Stimulated activated naive CD8-positive, alpha-beta T cell treated with anti-CD3 and anti-CD28 coated beads, Interleukin-15, Interleukin-2, amounts not matched to agents 100 ng/mL and 50 ng/mL, for 24 hours (primary cell): ENCODE results near the gene ZNF536.

Experiments
- H3K27ac Mint-ChIP-seq: one replicate; pipeline ENCODE4 v1.8.0; 2021; ENCODE audit warnings: mild to moderate bottlenecking, mixed read lengths
- H3K27me3 Mint-ChIP-seq: one replicate; pipeline ENCODE4 v1.8.0; 2021; ENCODE audit warnings: mixed read lengths
- H3K36me3 Mint-ChIP-seq: one replicate; pipeline ENCODE4 v1.8.0; 2021; ENCODE audit warnings: low read depth, mixed read lengths
- H3K4me1 Mint-ChIP-seq: one replicate; pipeline ENCODE4 v1.8.0; 2021; ENCODE audit warnings: low read depth, mixed read lengths
- H3K4me3 Mint-ChIP-seq: one replicate; pipeline ENCODE4 v1.8.0; 2021; ENCODE audit warnings: mild to moderate bottlenecking, mixed read lengths
- H3K9me3 Mint-ChIP-seq: one replicate; pipeline ENCODE4 v1.8.0; 2021; ENCODE audit warnings: mixed read lengths

Gene ZNF536

GRCh38 chr19:30367006-30367405, 5.2 kb upstream of the ZNF536 start:
- peaks cover 3% of the 10 kb centered on the region for H3K27me3 Mint-ChIP-seq
- H3K27ac Mint-ChIP-seq: no peak overlapping the region

GRCh38 chr19:30367421-30367820, 4.8 kb upstream of the ZNF536 start:
- Mint-ChIP-seq H3K4me1 (no peaks in the 10 kb centered on the region), H3K36me3 (no peaks in the 10 kb centered on the region), H3K27me3 (peaks cover 5% of the 10 kb centered on the region), H3K27ac (no peak overlapping the region), H3K4me3 (no peak overlapping the region), H3K9me3 (no peaks in the 10 kb centered on the region)

More at GRCh38 chr19:30367006-30367405, 5.2 kb upstream of the ZNF536 start:
- no peaks in the 10 kb centered on the region for H3K4me1 Mint-ChIP-seq
- no peak overlapping the region for H3K4me3 Mint-ChIP-seq
- H3K36me3 Mint-ChIP-seq: no peaks in the 10 kb centered on the region
- no peaks in the 10 kb centered on the region for H3K9me3 Mint-ChIP-seq

GRCh38 chr19:30369833-30370232, 2.4 kb upstream of the ZNF536 start:
- Mint-ChIP-seq H3K27ac (no peak overlapping the region), H3K9me3 (no peaks in the 10 kb centered on the region), H3K27me3 (peaks cover 19% of the 10 kb centered on the region), H3K36me3 (no peaks in the 10 kb centered on the region), H3K4me3 (no peak overlapping the region), H3K4me1 (no peaks in the 10 kb centered on the region)

GRCh38 chr19:30371161-30371836, 885 bp upstream of the ZNF536 start:
- peaks cover 28% of the 10 kb centered on the region for H3K27me3 Mint-ChIP-seq
- H3K27ac Mint-ChIP-seq: no peak overlapping the region
- H3K4me3 Mint-ChIP-seq: no peak overlapping the region
- no peaks in the 10 kb centered on the region for H3K9me3 Mint-ChIP-seq
- H3K4me1 Mint-ChIP-seq: no peaks in the 10 kb centered on the region
- H3K36me3 Mint-ChIP-seq: no peaks in the 10 kb centered on the region

- H3K4me3 Mint-ChIP-seq: no peak overlapping the region
- H3K27me3 Mint-ChIP-seq: peaks cover 34% of the 10 kb centered on the region
- no peaks in the 10 kb centered on the region for H3K4me1 Mint-ChIP-seq
- H3K36me3 Mint-ChIP-seq: no peaks in the 10 kb centered on the region
- no peaks in the 10 kb centered on the region for H3K9me3 Mint-ChIP-seq
- no peak overlapping the region for H3K27ac Mint-ChIP-seq
Measured at GRCh38 chr19:30373593-30373992, 1.4 kb downstream of the ZNF536 start.

- H3K27ac Mint-ChIP-seq: no peak overlapping the region
- no peak overlapping the region for H3K4me3 Mint-ChIP-seq
- H3K27me3 Mint-ChIP-seq: peaks cover 34% of the 10 kb centered on the region
- no peaks in the 10 kb centered on the region for H3K36me3 Mint-ChIP-seq
- H3K4me1 Mint-ChIP-seq: no peaks in the 10 kb centered on the region
- H3K9me3 Mint-ChIP-seq: no peaks in the 10 kb centered on the region
Measured at GRCh38 chr19:30374539-30374864, 2.3 kb downstream of the ZNF536 start.

GRCh38 chr19:30374865-30375552, 2.8 kb downstream of the ZNF536 start:
- H3K36me3 Mint-ChIP-seq: no peaks in the 10 kb centered on the region
- H3K27me3 Mint-ChIP-seq: peaks cover 34% of the 10 kb centered on the region
- no peak overlapping the region for H3K27ac Mint-ChIP-seq
- H3K4me1 Mint-ChIP-seq: no peaks in the 10 kb centered on the region
- no peak overlapping the region for H3K4me3 Mint-ChIP-seq
- H3K9me3 Mint-ChIP-seq: no peaks in the 10 kb centered on the region

- H3K4me1 Mint-ChIP-seq: no peaks in the 10 kb centered on the region
- H3K4me3 Mint-ChIP-seq: no peak overlapping the region
- peaks cover 34% of the 10 kb centered on the region for H3K27me3 Mint-ChIP-seq
- H3K9me3 Mint-ChIP-seq: no peaks in the 10 kb centered on the region
- no peaks in the 10 kb centered on the region for H3K36me3 Mint-ChIP-seq
- no peak overlapping the region for H3K27ac Mint-ChIP-seq
Measured at GRCh38 chr19:30375553-30376031, 3.4 kb downstream of the ZNF536 start.

- H3K9me3 Mint-ChIP-seq: no peaks in the 10 kb centered on the region
- H3K4me1 Mint-ChIP-seq: no peaks in the 10 kb centered on the region
- H3K27me3 Mint-ChIP-seq: peaks cover 34% of the 10 kb centered on the region
- no peak overlapping the region for H3K27ac Mint-ChIP-seq
- H3K4me3 Mint-ChIP-seq: no peak overlapping the region
- H3K36me3 Mint-ChIP-seq: no peaks in the 10 kb centered on the region
Measured at GRCh38 chr19:30376272-30376671, 4.1 kb downstream of the ZNF536 start.

GRCh38 chr19:30376826-30377425, 4.7 kb downstream of the ZNF536 start:
- no peak overlapping the region for H3K27ac Mint-ChIP-seq
- no peak overlapping the region for H3K4me3 Mint-ChIP-seq
- H3K36me3 Mint-ChIP-seq: no peaks in the 10 kb centered on the region
- no peaks in the 10 kb centered on the region for H3K4me1 Mint-ChIP-seq
- H3K9me3 Mint-ChIP-seq: no peaks in the 10 kb centered on the region
- peaks cover 32% of the 10 kb centered on the region for H3K27me3 Mint-ChIP-seq

GRCh38 chr19:30378701-30379100, 6.5 kb downstream of the ZNF536 start:
- peaks cover 18% of the 10 kb centered on the region for H3K27me3 Mint-ChIP-seq
- H3K9me3 Mint-ChIP-seq: no peaks in the 10 kb centered on the region
- no peak overlapping the region for H3K4me3 Mint-ChIP-seq
- H3K4me1 Mint-ChIP-seq: no peaks in the 10 kb centered on the region
- H3K27ac Mint-ChIP-seq: no peak overlapping the region
- no peaks in the 10 kb centered on the region for H3K36me3 Mint-ChIP-seq

GRCh38 chr19:30379841-30380610, 7.8 kb downstream of the ZNF536 start:
- H3K4me3 Mint-ChIP-seq: no peak overlapping the region
- no peak overlapping the region for H3K27ac Mint-ChIP-seq
- H3K27me3 Mint-ChIP-seq: peaks cover 15% of the 10 kb centered on the region
- no peaks in the 10 kb centered on the region for H3K36me3 Mint-ChIP-seq
- H3K9me3 Mint-ChIP-seq: no peaks in the 10 kb centered on the region
- no peaks in the 10 kb centered on the region for H3K4me1 Mint-ChIP-seq

- H3K27ac Mint-ChIP-seq: no peak overlapping the region
- H3K4me1 Mint-ChIP-seq: no peaks in the 10 kb centered on the region
- peaks cover 5% of the 10 kb centered on the region for H3K27me3 Mint-ChIP-seq
- H3K36me3 Mint-ChIP-seq: no peaks in the 10 kb centered on the region
- H3K9me3 Mint-ChIP-seq: no peaks in the 10 kb centered on the region
- no peak overlapping the region for H3K4me3 Mint-ChIP-seq
Measured at GRCh38 chr19:30381366-30381765, 9.2 kb downstream of the ZNF536 start.

- Mint-ChIP-seq H3K27ac (no peak overlapping the region), H3K27me3 (peaks cover 3% of the 10 kb centered on the region), H3K4me1 (no peaks in the 10 kb centered on the region), H3K4me3 (no peak overlapping the region), H3K9me3 (no peaks in the 10 kb centered on the region), H3K36me3 (no peaks in the 10 kb centered on the region)
Measured at GRCh38 chr19:30385174-30385573, 13.0 kb downstream of the ZNF536 start.

GRCh38 chr19:30385666-30386065, 13.5 kb downstream of the ZNF536 start:
- no peak overlapping the region for H3K4me3 Mint-ChIP-seq
- H3K27ac Mint-ChIP-seq: no peak overlapping the region
- no peaks in the 10 kb centered on the region for H3K36me3 Mint-ChIP-seq
- no peaks in the 10 kb centered on the region for H3K9me3 Mint-ChIP-seq
- H3K4me1 Mint-ChIP-seq: no peaks in the 10 kb centered on the region
- H3K27me3 Mint-ChIP-seq: peaks cover 3% of the 10 kb centered on the region
